RPMI7951 (cell line): ENCODE data around the gene EIF1AD. TPM values are rescaled to one million over a fixed set of nuclear protein-coding genes. Genes with fewer than 3 reads are reported as not detected.

Experiments
- DNase-seq: peaks from one replicate; pipeline ENCODE4 v3.0.0-alpha.2; 2012; ENCODE audit warnings: low read depth
- total RNA-seq: library from RNA; depleted of rRNA; stranded (reverse); fragments of >200 nt; shearing (Covaris generic); gene quantifications from 2 replicates; pipeline ENCODE4 v1.2.3, GENCODE V29; 2014

Gene EIF1AD
- total RNA-seq, 1 experiment from 2014 or later, result 38.4 TPM

- DNase-seq, result no peak
Measured at GRCh38 chr11:66004186-66004585, 2.2 kb upstream of the EIF1AD start.

GRCh38 chr11:66003291-66003690 is 1.3 kb upstream of the EIF1AD start:
- DNase-seq, result no peak

- DNase-seq, result no peak
Measured at GRCh38 chr11:66002648-66003225, 780 bp upstream of the EIF1AD start.

- DNase-seq, result no peak
Measured at GRCh38 chr11:65997286-65997685, 4.7 kb downstream of the EIF1AD start.

- DNase-seq, result no peak
Measured at GRCh38 chr11:65992056-65992455, 9.9 kb downstream of the EIF1AD start.

GRCh38 chr11:65988791-65989592 is 13.0 kb downstream of the EIF1AD start:
- DNase-seq, result peak; percentile 92

GRCh38 chr11:65987336-65987735 is 14.6 kb downstream of the EIF1AD start:
- DNase-seq, result no peak

GRCh38 chr11:65983589-65983987 is 18.4 kb downstream of the EIF1AD start:
- no peak for DNase-seq

GRCh38 chr11:65982824-65983588 is 19.0 kb downstream of the EIF1AD start:
- no peak for DNase-seq

- DNase-seq, result no peak
Measured at GRCh38 chr11:65981972-65982823, 19.8 kb downstream of the EIF1AD start.

- DNase-seq, result no peak
Measured at GRCh38 chr11:65981101-65981740, 20.7 kb downstream of the EIF1AD start.

GRCh38 chr11:65979261-65979759 is 22.6 kb downstream of the EIF1AD start:
- DNase-seq, result no peak

- DNase-seq, result no peak
Measured at GRCh38 chr11:65978391-65979238, 23.3 kb downstream of the EIF1AD start.

- DNase-seq, result no peak
Measured at GRCh38 chr11:65977621-65978390, 24.2 kb downstream of the EIF1AD start.

GRCh38 chr11:65976216-65977176 is 25.5 kb downstream of the EIF1AD start:
- DNase-seq, result no peak

GRCh38 chr11:65975771-65976170 is 26.2 kb downstream of the EIF1AD start:
- no peak for DNase-seq

GRCh38 chr11:65973439-65974110 is 28.4 kb downstream of the EIF1AD start:
- peak; percentile 14 for DNase-seq

- no peak for DNase-seq
Measured at GRCh38 chr11:65972116-65972515, 29.8 kb downstream of the EIF1AD start.
